Pons (tissue), 1 donor: ENCODE results near the gene CAPN5.
A peak's percentile ranks its signal among the peaks of the same experiment; 100 is the strongest.

Source experiments
- DNase-seq: peaks from one replicate; pipeline ENCODE4 v3.0.0-alpha.2; 2016; ENCODE audit warnings: low spot score

The CAPN5 gene

GRCh38 chr11:77175021-77175842 lies 108.5 kb downstream of the CAPN5 start:
- DNase-seq, result peak; percentile 51
